OCI-LY1 (cell line): Measurements from ENCODE around the gene MRE11.

Experiments
- H2AFZ ChIP-seq: fragments of 200-600 bp; sonication (generic), shearing (Covaris generic); 2 replicates; pipeline ENCODE4 v1.6.0; 2014; ENCODE audit warnings: antibody characterized with exemption, mild to moderate bottlenecking, low read length
- H3F3A ChIP-seq: fragments of 200-600 bp; sonication (generic), shearing (Covaris generic); 2 replicates; pipeline ENCODE4 v1.6.0; 2014; ENCODE audit warnings: mild to moderate bottlenecking, antibody characterized with exemption, low read length, moderate library complexity; ENCODE audit not compliant: insufficient read depth
- H3K27ac ChIP-seq: fragments of 200-600 bp; sonication (generic); 2 replicates; pipeline ENCODE4 v1.5.1; 2014; ENCODE audit warnings: low read length, mixed run types, mild to moderate bottlenecking, low read depth; ENCODE audit not compliant: poor library complexity, severe bottlenecking
- H3K27me3 ChIP-seq: fragments of 200-600 bp; sonication (generic); 2 replicates; pipeline ENCODE4 v1.6.0; 2014; ENCODE audit warnings: antibody characterized with exemption, mild to moderate bottlenecking, low read length, moderate library complexity; ENCODE audit not compliant: insufficient read depth
- H3K36me3 ChIP-seq: fragments of 200-600 bp; sonication (generic); 2 replicates; pipeline ENCODE4 v1.6.1; 2014; ENCODE audit warnings: mild to moderate bottlenecking, antibody characterized with exemption, low read length, moderate library complexity, mixed read lengths; ENCODE audit not compliant: insufficient read depth
- H3K4me1 ChIP-seq: fragments of 200-600 bp; sonication (generic); 2 replicates; pipeline ENCODE4 v1.5.1; 2014; ENCODE audit warnings: mild to moderate bottlenecking, low read length, moderate library complexity; ENCODE audit not compliant: insufficient read depth, severe bottlenecking
- H3K4me2 ChIP-seq: fragments of 200-600 bp; sonication (generic), shearing (Covaris generic); 2 replicates; pipeline ENCODE4 v1.6.1; 2014; ENCODE audit warnings: low read length
- H3K4me3 ChIP-seq: fragments of 200-600 bp; sonication (generic); 2 replicates; pipeline ENCODE4 v1.5.1; 2014; ENCODE audit warnings: low read length, low read depth, mild to moderate bottlenecking, mixed read lengths; ENCODE audit not compliant: poor library complexity, severe bottlenecking
- H3K79me2 ChIP-seq: fragments of 200-600 bp; shearing (Covaris generic); 2 replicates; pipeline ENCODE4 v1.6.1; 2016; ENCODE audit warnings: mixed run types, low read length, mixed read lengths; ENCODE audit not compliant: insufficient read depth
- H3K9ac ChIP-seq: fragments of 200-600 bp; sonication (generic), shearing (Covaris generic); 2 replicates; pipeline ENCODE4 v1.6.1; 2014; ENCODE audit warnings: mild to moderate bottlenecking, low read length, mixed read lengths
- H3K9me2 ChIP-seq: fragments of 200-600 bp; sonication (generic), shearing (Covaris generic); 2 replicates; pipeline ENCODE4 v1.6.1; 2014; ENCODE audit warnings: low read depth, mild to moderate bottlenecking, low read length, mixed read lengths
- H3K9me3 ChIP-seq: fragments of 200-600 bp; shearing (Covaris generic); 2 replicates; pipeline ENCODE4 v1.6.1; 2014; ENCODE audit warnings: low read length, mixed read lengths
- H4K20me1 ChIP-seq: fragments of 200-600 bp; sonication (generic), shearing (Covaris generic); 2 replicates; pipeline ENCODE4 v1.6.0; 2016; ENCODE audit warnings: mild to moderate bottlenecking, low read length; ENCODE audit not compliant: insufficient read depth
- EZH2 ChIP-seq: fragments of 200-600 bp; sonication (generic), shearing (Covaris generic); IDR thresholded peaks from 2 replicates; pipeline ENCODE4 v1.8.0; 2017; ENCODE audit warnings: borderline replicate concordance, mixed run types, mild to moderate bottlenecking, antibody characterized with exemption, low read length, moderate library complexity, mixed read lengths
- TF ChIP-seq, protein P1 (sequence below): fragments of 200-600 bp; sonication (generic), shearing (Covaris generic); IDR thresholded peaks from 2 replicates; pipeline ENCODE4 v1.5.1; 2017; ENCODE audit warnings: mild to moderate bottlenecking, antibody characterized with exemption, low read length, moderate library complexity, mixed read lengths

MRE11 gene

DNA sequence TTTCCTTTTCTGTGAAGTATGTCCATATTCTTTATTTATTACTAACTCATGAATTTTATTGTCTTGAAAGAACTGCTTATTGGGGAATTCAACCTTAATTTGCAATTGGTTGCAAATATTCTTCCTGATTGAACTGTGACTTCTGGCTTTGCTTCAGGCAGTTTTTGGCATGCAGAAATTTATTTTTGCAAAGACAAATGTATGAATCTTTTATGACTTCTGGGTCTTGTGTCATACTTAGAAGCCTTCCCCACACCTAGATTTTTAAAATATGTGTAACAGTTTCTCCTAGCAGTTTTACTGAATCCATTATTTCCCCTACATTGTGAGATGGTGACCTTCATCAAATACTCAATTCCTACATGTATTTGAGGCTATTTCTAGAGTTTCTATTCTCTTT, 12.3 kb downstream of the MRE11 start:
- H3K79me2 ChIP-seq, result no peaks in the 10 kb centered on the region
- no peaks in the 10 kb centered on the region for H3K9me2 ChIP-seq
- TF ChIP-seq EZH2, result no peak
- TF ChIP-seq, protein P1, sequence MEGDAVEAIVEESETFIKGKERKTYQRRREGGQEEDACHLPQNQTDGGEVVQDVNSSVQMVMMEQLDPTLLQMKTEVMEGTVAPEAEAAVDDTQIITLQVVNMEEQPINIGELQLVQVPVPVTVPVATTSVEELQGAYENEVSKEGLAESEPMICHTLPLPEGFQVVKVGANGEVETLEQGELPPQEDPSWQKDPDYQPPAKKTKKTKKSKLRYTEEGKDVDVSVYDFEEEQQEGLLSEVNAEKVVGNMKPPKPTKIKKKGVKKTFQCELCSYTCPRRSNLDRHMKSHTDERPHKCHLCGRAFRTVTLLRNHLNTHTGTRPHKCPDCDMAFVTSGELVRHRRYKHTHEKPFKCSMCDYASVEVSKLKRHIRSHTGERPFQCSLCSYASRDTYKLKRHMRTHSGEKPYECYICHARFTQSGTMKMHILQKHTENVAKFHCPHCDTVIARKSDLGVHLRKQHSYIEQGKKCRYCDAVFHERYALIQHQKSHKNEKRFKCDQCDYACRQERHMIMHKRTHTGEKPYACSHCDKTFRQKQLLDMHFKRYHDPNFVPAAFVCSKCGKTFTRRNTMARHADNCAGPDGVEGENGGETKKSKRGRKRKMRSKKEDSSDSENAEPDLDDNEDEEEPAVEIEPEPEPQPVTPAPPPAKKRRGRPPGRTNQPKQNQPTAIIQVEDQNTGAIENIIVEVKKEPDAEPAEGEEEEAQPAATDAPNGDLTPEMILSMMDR, result no peak
- no peak overlapping the region for H3K27ac ChIP-seq
- H2AFZ ChIP-seq, result no peak overlapping the region
- H3K36me3 ChIP-seq, result peaks cover 91% of the 10 kb centered on the region
- H3F3A ChIP-seq, result no peaks in the 10 kb centered on the region
- no peaks in the 10 kb centered on the region for H3K27me3 ChIP-seq
- H4K20me1 ChIP-seq, result no peaks in the 10 kb centered on the region
- no peak overlapping the region for H3K4me2 ChIP-seq
- H3K9ac ChIP-seq, result no peak overlapping the region
- H3K4me1 ChIP-seq, result no peaks in the 10 kb centered on the region
- no peak overlapping the region for H3K4me3 ChIP-seq
- H3K9me3 ChIP-seq, result no peaks in the 10 kb centered on the region

DNA sequence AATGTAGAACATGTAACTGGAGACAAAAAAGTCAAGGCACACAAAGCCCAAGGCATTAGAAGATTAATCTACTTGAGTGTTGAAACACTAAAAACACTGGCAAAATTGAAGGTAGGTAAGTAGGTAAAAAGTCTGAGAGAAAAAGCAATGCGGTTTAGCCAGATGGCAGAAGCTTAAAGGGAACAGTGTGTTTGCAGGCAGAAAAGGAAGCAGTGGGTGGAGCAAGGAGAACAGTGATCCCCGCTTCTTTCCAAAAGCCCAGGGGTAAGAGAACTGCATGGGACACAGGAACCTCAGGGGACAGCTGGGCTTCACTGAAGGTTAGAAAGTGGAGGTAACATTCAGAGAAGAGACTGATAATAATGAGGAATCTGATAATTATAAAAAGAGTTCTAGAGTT, 16.0 kb downstream of the MRE11 start:
- no peak for TF ChIP-seq EZH2
- TF ChIP-seq, protein P1, result no peak
- no peaks in the 10 kb centered on the region for H3K9me3 ChIP-seq
- H3K4me3 ChIP-seq, result no peak overlapping the region
- H3K79me2 ChIP-seq, result no peaks in the 10 kb centered on the region
- no peak overlapping the region for H3K4me2 ChIP-seq
- H3K27me3 ChIP-seq, result no peaks in the 10 kb centered on the region
- H3K9ac ChIP-seq, result no peak overlapping the region
- H4K20me1 ChIP-seq, result no peaks in the 10 kb centered on the region
- no peaks in the 10 kb centered on the region for H3F3A ChIP-seq
- H3K36me3 ChIP-seq, result peaks cover 93% of the 10 kb centered on the region
- no peak overlapping the region for H3K27ac ChIP-seq
- H2AFZ ChIP-seq, result no peak overlapping the region
- no peaks in the 10 kb centered on the region for H3K9me2 ChIP-seq
- H3K4me1 ChIP-seq, result peaks cover 4% of the 10 kb centered on the region

DNA sequence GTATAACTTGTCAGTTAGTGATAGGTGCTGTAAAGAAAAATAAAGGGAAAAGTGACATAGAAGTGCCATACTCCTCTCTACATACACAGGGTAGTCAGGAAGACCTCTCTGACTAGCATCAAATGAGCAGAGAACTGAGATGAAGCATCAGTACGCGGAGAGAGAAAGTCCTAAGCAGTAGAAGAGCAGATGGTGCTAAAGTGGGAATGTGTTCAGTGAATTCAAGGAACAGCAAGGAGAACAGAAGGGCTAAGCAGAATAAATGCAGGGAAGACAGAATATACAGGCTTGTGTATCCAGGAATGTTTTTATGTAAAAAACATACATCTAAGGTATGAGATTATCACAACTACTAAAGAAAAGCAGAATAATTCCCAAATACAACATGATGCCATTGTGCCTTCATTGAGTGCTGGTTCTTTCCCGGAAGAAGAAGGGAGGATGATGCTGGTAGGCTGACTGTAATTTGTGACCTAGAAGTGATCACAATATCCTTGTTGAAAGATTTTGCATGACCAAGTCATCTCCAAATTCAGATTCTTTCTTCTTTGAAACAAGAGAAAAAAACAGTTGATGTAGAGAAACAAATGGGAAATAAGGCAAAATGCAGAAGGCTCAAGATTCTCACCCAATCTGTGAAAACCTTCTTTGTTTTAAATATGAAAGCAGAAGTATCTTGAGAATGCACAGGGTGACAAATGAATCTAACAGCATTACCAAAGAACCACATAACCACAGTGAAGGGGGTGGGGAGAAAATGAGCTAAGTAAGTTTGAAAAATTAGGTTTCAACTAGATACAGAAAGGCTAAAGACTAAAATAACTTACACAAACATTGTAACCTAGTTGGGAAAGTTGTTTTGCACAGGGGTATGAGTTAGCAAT, 20.5 kb downstream of the MRE11 start:
- Histone ChIP-seq H3K9me3 (no peaks in the 10 kb centered on the region), H2AFZ (no peak overlapping the region), H3K27me3 (no peaks in the 10 kb centered on the region), H3K9me2 (no peaks in the 10 kb centered on the region), H3K4me2 (no peak overlapping the region), H3K4me1 (peaks cover 4% of the 10 kb centered on the region), H3K36me3 (peaks cover 89% of the 10 kb centered on the region), H4K20me1 (no peaks in the 10 kb centered on the region), H3K4me3 (no peak overlapping the region), H3K79me2 (no peaks in the 10 kb centered on the region), H3K27ac (no peak overlapping the region), H3K9ac (no peak overlapping the region), H3F3A (no peaks in the 10 kb centered on the region)
- TF ChIP-seq, protein P1, result no peak
- TF ChIP-seq EZH2, result no peak
